HepG2 (cell line): Measurements from ENCODE around the gene SLC22A12. TPM values are rescaled to one million over a fixed set of nuclear protein-coding genes. Genes with fewer than 3 reads are reported as not detected.

Experiments
- FOXA1 ChIP-seq, 2 experiments: fragments of 450-650 bp in 1 of 2; sonication (generic) in 1 of 2; formaldehyde crosslinking in 1 of 2; IDR thresholded peaks; 2 replicates each; pipeline versions ENCODE4 v1.4.0 to v1.6.1; 2016 to 2020; ENCODE audit warnings: missing genetic modification reagents in 1 of 2
- NFE2L1 ChIP-seq: sonication (generic); formaldehyde crosslinking; IDR thresholded peaks from 2 replicates; pipeline ENCODE4 v1.4.0; 2020; ENCODE audit warnings: missing genetic modification reagents, mild to moderate bottlenecking, borderline replicate concordance
- NFKB2 ChIP-seq: sonication (generic); formaldehyde crosslinking; IDR thresholded peaks from 2 replicates; pipeline ENCODE4 v1.4.0; 2020; ENCODE audit warnings: missing genetic modification reagents, borderline replicate concordance
- PITX1 ChIP-seq: sonication (generic); formaldehyde crosslinking; IDR thresholded peaks from 2 replicates; pipeline ENCODE4 v1.5.1; 2020; ENCODE audit warnings: mild to moderate bottlenecking, missing genetic modification reagents
- STAG1 ChIP-seq: sonication (generic); formaldehyde crosslinking; IDR thresholded peaks from 2 replicates; pipeline ENCODE4 v1.4.0; 2020; ENCODE audit warnings: missing genetic modification reagents
- TGIF2 ChIP-seq: IDR thresholded peaks from 2 replicates; pipeline ENCODE4 v1.6.1; 2016; ENCODE audit warnings: control low read depth, missing compliant biosample characterization
- YEATS2 ChIP-seq: sonication (generic); formaldehyde crosslinking; IDR thresholded peaks from 2 replicates; pipeline ENCODE4 v1.4.0; 2020; ENCODE audit warnings: missing genetic modification reagents, borderline replicate concordance
- ZBTB3 ChIP-seq: sonication (generic); formaldehyde crosslinking; IDR thresholded peaks from 2 replicates; pipeline ENCODE4 v1.4.0; 2020; ENCODE audit warnings: low read depth, mild to moderate bottlenecking, moderate library complexity, missing genetic modification reagents, borderline replicate concordance
- ZKSCAN8 ChIP-seq: IDR thresholded peaks from 2 replicates; pipeline ENCODE4 v1.6.1; 2016; ENCODE audit warnings: borderline replicate concordance, missing genetic modification reagents, missing compliant biosample characterization
- ZNF224 ChIP-seq: sonication (generic); formaldehyde crosslinking; IDR thresholded peaks from 2 replicates; pipeline ENCODE4 v1.5.0; 2020; ENCODE audit warnings: mild to moderate bottlenecking, missing genetic modification reagents
- ZNF235 ChIP-seq: sonication (generic); formaldehyde crosslinking; IDR thresholded peaks from 2 replicates; pipeline ENCODE4 v1.8.1; 2023; ENCODE audit warnings: mild to moderate bottlenecking, missing genetic modification reagents, borderline replicate concordance
- ZNF274 ChIP-seq: sonication (generic); formaldehyde crosslinking; IDR thresholded peaks from 2 replicates; pipeline ENCODE4 v1.5.1; 2020; ENCODE audit warnings: mild to moderate bottlenecking, missing genetic modification reagents
- ZNF550 ChIP-seq: sonication (generic); formaldehyde crosslinking; IDR thresholded peaks from 2 replicates; pipeline ENCODE4 v1.4.0; 2020; ENCODE audit warnings: mild to moderate bottlenecking, missing genetic modification reagents, borderline replicate concordance
- ZNF557 ChIP-seq: sonication (generic); formaldehyde crosslinking; IDR thresholded peaks from 2 replicates; pipeline ENCODE4 v1.4.0; 2020; ENCODE audit warnings: missing genetic modification reagents
- ZNF564 ChIP-seq: sonication (generic); formaldehyde crosslinking; IDR thresholded peaks from 2 replicates; pipeline ENCODE4 v1.8.1; 2023; ENCODE audit warnings: mild to moderate bottlenecking, missing genetic modification reagents
- ZNF569 ChIP-seq: sonication (generic); formaldehyde crosslinking; IDR thresholded peaks from 2 replicates; pipeline ENCODE4 v1.5.0; 2020; ENCODE audit warnings: mild to moderate bottlenecking, missing genetic modification reagents, moderate library complexity, borderline replicate concordance
- ZNF777 ChIP-seq: sonication (generic); formaldehyde crosslinking; IDR thresholded peaks from 2 replicates; pipeline ENCODE4 v1.4.0; 2020; ENCODE audit warnings: missing genetic modification reagents
- ZSCAN9 ChIP-seq: IDR thresholded peaks from 2 replicates; pipeline ENCODE4 v1.6.1; 2016; ENCODE audit warnings: borderline replicate concordance
- polyA plus RNA-seq, 8 experiments: library from polyadenylated mRNA; depleted of rRNA in 3 of 8; stranded (reverse) in 7 of 8; unstranded in 1 of 8; fragments of >200 nt; fragmentation: Illumina TruSeq in 4 of 8; extraction: Trizol in 4 of 8; gene quantifications; 2 replicates each; pipeline versions ENCODE4 v1.2.1 to v1.2.3, GENCODE V29; 2011 to 2016; ENCODE audit warnings: low read depth in 4 of 8, missing spikeins in 1 of 8, mixed read lengths in 1 of 8; ENCODE audit not compliant: insufficient read depth in 1 of 8
- total RNA-seq, 5 experiments: library from RNA; depleted of rRNA; stranded (reverse); fragments of >200 nt; fragmentation: Illumina TruSeq; extraction: Trizol; gene quantifications; 2 replicates each; pipeline ENCODE4 v1.2.3, GENCODE V29; 2016; ENCODE audit warnings: low read depth in 1 of 5
- TF ChIP-seq, protein P1 (sequence below): IDR thresholded peaks from 2 replicates; pipeline ENCODE4 v1.4.0; 2020; ENCODE audit warnings: mild to moderate bottlenecking, missing genetic modification reagents
- TF ChIP-seq, protein P2 (sequence below): sonication (generic); formaldehyde crosslinking; conservative IDR thresholded peaks from 2 replicates; pipeline ENCODE4 v1.4.0; 2020; ENCODE audit warnings: missing genetic modification reagents
- TF ChIP-seq, protein P3 (sequence below): sonication (generic); IDR thresholded peaks from 2 replicates; pipeline ENCODE4 v1.6.1; 2016; ENCODE audit warnings: low read depth, borderline replicate concordance
- TF ChIP-seq, protein P4 (sequence below): sonication (generic); formaldehyde crosslinking; IDR thresholded peaks from 2 replicates; pipeline ENCODE4 v1.4.0; 2020; ENCODE audit warnings: missing genetic modification reagents

The SLC22A12 gene
- total and polyA plus RNA-seq, 2 of the 13 experiments (the other 11 are each of a cell fraction or from before 2014, with no cell fraction given), result not detected

DNA sequence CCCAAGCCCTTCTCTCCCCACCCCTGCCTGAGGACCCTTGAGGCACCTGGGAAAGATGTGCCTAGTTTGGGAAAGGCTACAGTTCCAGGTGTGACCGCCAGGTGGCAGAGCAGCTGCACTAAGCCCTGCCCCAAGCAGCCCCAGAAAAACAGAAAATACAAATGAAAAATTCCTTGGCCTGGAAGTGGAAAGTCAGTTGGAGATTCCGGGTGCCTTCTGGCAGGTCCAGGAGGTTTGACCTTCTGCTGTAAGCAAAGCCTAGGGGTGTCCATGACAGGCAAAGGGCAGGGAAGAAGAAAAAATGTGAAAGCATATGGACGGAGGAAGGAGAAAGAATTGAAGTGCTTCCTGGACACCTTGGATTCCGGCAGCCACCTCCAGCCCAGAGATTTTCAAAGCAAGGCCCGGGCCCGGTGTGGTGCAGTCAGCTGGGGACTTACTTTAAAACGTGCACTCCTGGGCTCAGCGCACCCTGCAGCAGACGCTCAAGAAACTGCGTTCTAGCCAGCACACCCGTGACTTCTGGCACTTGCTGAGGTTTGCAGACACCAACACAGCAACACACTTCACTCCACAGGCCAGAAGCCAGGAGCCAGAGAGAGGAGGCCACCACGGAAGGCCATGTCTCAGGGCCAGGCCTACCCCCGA lies 37.3 kb upstream of the SLC22A12 start (continued):
- peak; percentile 36; the same call in 1 of the 2 replicates for TF ChIP-seq PITX1 (CRISPR knock-in tag)
- no peak for TF ChIP-seq ZNF564
- TF ChIP-seq, protein P1, sequence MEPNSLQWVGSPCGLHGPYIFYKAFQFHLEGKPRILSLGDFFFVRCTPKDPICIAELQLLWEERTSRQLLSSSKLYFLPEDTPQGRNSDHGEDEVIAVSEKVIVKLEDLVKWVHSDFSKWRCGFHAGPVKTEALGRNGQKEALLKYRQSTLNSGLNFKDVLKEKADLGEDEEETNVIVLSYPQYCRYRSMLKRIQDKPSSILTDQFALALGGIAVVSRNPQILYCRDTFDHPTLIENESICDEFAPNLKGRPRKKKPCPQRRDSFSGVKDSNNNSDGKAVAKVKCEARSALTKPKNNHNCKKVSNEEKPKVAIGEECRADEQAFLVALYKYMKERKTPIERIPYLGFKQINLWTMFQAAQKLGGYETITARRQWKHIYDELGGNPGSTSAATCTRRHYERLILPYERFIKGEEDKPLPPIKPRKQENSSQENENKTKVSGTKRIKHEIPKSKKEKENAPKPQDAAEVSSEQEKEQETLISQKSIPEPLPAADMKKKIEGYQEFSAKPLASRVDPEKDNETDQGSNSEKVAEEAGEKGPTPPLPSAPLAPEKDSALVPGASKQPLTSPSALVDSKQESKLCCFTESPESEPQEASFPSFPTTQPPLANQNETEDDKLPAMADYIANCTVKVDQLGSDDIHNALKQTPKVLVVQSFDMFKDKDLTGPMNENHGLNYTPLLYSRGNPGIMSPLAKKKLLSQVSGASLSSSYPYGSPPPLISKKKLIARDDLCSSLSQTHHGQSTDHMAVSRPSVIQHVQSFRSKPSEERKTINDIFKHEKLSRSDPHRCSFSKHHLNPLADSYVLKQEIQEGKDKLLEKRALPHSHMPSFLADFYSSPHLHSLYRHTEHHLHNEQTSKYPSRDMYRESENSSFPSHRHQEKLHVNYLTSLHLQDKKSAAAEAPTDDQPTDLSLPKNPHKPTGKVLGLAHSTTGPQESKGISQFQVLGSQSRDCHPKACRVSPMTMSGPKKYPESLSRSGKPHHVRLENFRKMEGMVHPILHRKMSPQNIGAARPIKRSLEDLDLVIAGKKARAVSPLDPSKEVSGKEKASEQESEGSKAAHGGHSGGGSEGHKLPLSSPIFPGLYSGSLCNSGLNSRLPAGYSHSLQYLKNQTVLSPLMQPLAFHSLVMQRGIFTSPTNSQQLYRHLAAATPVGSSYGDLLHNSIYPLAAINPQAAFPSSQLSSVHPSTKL (CRISPR knock-in tag), result 0 out of 2 replicates have a peak, but pooled peaks have one; percentile 19
- no peak for TF ChIP-seq ZNF557 (CRISPR knock-in tag)
- TF ChIP-seq ZNF550, result no peak
- TF ChIP-seq NFKB2 (CRISPR knock-in tag), result no peak
- no peak for TF ChIP-seq NFE2L1 (CRISPR knock-in tag)
- no peak for TF ChIP-seq ZNF274 (CRISPR knock-in tag)
- no peak for TF ChIP-seq ZNF777
- no peak for TF ChIP-seq TGIF2 (CRISPR knock-in tag)
- TF ChIP-seq, protein P2, sequence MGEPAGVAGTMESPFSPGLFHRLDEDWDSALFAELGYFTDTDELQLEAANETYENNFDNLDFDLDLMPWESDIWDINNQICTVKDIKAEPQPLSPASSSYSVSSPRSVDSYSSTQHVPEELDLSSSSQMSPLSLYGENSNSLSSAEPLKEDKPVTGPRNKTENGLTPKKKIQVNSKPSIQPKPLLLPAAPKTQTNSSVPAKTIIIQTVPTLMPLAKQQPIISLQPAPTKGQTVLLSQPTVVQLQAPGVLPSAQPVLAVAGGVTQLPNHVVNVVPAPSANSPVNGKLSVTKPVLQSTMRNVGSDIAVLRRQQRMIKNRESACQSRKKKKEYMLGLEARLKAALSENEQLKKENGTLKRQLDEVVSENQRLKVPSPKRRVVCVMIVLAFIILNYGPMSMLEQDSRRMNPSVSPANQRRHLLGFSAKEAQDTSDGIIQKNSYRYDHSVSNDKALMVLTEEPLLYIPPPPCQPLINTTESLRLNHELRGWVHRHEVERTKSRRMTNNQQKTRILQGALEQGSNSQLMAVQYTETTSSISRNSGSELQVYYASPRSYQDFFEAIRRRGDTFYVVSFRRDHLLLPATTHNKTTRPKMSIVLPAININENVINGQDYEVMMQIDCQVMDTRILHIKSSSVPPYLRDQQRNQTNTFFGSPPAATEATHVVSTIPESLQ (CRISPR knock-in tag), result no peak
- TF ChIP-seq ZKSCAN8 (CRISPR knock-in tag), result no peak
- TF ChIP-seq STAG1 (CRISPR knock-in tag), result peak; percentile 95
- TF ChIP-seq, protein P3, sequence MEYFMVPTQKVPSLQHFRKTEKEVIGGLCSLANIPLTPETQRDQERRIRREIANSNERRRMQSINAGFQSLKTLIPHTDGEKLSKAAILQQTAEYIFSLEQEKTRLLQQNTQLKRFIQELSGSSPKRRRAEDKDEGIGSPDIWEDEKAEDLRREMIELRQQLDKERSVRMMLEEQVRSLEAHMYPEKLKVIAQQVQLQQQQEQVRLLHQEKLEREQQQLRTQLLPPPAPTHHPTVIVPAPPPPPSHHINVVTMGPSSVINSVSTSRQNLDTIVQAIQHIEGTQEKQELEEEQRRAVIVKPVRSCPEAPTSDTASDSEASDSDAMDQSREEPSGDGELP, result no peak
- TF ChIP-seq ZNF235 (CRISPR knock-in tag), result 0 out of 2 replicates have a peak, but pooled peaks have one; percentile 44
- TF ChIP-seq ZNF224, result 0 out of 2 replicates have a peak, but pooled peaks have one; percentile 35
- TF ChIP-seq ZSCAN9 (CRISPR knock-in tag), result 0 out of 2 replicates have a peak, but pooled peaks have one; percentile 45
- TF ChIP-seq YEATS2, result no peak
- TF ChIP-seq FOXA1 (IDR thresholded peaks at IDR 0.05), result no peak
- TF ChIP-seq FOXA1 (CRISPR knock-in tag; IDR thresholded peaks at IDR 0.05), result no peak
- TF ChIP-seq, protein P4, sequence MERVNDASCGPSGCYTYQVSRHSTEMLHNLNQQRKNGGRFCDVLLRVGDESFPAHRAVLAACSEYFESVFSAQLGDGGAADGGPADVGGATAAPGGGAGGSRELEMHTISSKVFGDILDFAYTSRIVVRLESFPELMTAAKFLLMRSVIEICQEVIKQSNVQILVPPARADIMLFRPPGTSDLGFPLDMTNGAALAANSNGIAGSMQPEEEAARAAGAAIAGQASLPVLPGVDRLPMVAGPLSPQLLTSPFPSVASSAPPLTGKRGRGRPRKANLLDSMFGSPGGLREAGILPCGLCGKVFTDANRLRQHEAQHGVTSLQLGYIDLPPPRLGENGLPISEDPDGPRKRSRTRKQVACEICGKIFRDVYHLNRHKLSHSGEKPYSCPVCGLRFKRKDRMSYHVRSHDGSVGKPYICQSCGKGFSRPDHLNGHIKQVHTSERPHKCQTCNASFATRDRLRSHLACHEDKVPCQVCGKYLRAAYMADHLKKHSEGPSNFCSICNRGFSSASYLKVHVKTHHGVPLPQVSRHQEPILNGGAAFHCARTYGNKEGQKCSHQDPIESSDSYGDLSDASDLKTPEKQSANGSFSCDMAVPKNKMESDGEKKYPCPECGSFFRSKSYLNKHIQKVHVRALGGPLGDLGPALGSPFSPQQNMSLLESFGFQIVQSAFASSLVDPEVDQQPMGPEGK (CRISPR knock-in tag), result peak; percentile 38; the same call in 1 of the 2 replicates
- no peak for TF ChIP-seq ZNF569 (CRISPR knock-in tag)
- no peak for TF ChIP-seq ZBTB3 (CRISPR knock-in tag)
